ENCODE results near the gene NFATC1.

- no peak for TF ChIP-seq REST (IDR thresholded peaks at IDR 0.05; ENCODE audit: insufficient read depth in 1 of 2, low read depth in 2 of 2, low read length in 2 of 2)
- no peak for TF ChIP-seq POLR2AphosphoS5 (IDR thresholded peaks at IDR 0.05; ENCODE audit: low read depth, low read length)
- no peak for TF ChIP-seq TAF1 (IDR thresholded peaks at IDR 0.05; ENCODE audit: borderline replicate concordance, insufficient read depth, low read length)
These were observed 30.9 kb downstream of the NFATC1 start for GRCh38 chr18:79426376-79427300.
